HG02884 (cell line): ENCODE results near the gene TMPRSS3.

ENCODE experiments used
- ATAC-seq: cut with Tn5 transposase; IDR thresholded peaks from one replicate; pipeline ENCODE4 v1.9.1; 2021; ENCODE audit warnings: mild to moderate bottlenecking, moderate library complexity; ENCODE audit not compliant: unreplicated experiment

Gene TMPRSS3

DNA sequence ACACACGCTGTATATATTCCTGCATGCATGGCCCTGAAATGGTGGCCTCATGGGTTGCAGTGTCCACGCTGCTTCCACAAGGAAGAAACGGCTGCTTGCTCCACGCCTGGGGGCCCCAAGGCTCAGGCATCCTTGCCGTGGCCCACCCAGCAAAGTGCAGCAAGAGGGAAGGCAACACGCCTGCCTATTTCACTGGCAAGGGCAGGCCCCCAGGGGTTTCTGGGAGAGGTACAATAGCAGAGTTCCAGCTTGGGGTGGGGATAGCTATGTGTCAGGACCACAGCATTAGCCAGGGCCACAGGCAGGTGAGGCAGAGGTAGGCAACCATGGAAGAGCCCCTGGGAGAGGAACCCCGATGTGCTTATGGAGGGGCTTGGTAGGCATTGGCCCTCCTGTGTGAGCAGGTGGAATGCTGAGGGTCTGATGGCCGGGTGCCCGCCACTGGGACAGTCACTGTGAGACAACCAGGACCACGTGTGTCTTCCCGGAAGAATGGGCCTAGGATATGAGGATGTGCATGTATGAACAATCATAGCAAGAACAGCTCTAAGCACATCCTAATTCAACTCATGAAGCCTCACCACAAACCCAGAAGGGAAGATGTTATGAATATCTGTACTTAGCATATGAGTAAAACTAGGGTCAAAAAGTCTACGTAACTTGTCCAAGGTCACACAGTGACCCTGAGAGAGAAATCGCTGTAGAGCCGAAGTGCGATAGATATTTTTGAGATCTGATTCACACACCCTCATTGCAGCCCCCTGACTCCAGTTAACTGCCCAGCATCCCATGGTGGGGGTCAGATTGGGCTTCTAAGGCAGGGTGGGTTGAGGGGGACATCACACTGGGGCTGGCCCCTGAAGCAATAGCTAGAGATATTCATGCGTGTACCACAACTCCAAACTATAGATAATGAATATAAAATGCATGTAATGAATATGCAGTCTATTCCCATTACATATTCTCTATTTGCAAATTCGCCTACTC is 56.8 kb downstream of the TMPRSS3 start:
- ATAC-seq = no peak

DNA sequence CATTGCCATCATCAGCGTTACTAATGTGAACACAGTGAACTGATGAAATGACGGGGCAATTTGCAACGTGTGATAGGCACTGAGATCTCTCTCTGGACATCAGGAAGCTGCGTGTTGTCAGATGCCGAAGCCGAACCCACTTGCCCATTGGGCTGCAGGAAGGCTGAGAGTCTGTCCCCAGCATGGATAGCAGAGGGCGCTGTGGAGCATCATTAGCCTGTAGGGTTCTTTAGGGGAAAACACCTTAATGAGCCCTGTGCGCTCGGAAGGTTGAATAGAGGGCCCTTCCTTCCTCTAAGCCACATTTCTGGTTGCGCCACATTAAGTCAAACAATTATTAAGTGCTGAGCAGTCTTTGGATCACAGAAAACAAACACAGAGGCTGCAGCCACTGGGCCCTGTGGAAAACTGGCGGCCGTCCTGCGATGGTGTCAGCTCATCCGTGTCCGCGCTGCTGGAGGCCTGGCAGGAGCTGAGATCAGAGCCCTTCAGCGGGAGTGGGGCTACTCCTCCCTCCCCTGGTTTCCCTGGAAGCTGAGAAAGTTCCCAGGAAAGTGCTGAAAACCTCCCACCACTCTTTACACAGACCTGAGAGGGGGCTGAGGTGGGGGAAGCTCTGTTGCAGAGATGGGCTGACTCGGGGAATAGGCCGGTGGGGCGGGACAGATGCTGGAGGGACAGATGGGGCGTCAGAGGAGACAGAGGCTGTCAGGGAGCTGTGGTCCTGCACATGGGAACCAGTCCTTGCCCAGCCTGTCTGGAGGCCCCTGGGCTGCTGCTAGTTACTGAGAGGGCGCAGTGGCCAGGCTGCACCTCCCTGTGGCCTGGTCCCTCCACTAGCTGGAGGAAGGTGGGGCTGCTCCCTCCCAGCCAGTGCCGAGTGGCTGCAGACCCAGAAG is 57.8 kb downstream of the TMPRSS3 start:
- ATAC-seq = no peak

DNA sequence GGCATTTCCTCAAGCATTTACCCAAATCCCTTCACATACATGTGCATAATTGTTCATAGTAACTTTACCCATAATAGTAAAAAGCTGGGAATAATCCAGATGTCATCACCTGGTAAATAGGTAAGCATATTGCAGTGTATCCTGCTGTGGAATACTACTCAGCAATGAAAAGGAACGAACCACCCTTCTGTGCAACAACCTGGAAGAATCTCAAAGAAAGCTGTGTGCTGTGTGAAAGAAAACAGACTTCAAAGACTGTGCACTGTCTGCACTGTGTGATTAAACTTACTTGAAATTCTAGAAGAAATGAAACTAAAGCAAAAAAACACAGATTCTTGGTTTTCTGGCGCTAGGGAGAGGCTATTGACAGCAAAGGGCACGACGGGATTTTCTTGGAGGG is 58.6 kb downstream of the TMPRSS3 start:
- no peak for ATAC-seq

GRCh38 chr21:42336054-42336453 is 59.8 kb downstream of the TMPRSS3 start:
- no peak for ATAC-seq

DNA sequence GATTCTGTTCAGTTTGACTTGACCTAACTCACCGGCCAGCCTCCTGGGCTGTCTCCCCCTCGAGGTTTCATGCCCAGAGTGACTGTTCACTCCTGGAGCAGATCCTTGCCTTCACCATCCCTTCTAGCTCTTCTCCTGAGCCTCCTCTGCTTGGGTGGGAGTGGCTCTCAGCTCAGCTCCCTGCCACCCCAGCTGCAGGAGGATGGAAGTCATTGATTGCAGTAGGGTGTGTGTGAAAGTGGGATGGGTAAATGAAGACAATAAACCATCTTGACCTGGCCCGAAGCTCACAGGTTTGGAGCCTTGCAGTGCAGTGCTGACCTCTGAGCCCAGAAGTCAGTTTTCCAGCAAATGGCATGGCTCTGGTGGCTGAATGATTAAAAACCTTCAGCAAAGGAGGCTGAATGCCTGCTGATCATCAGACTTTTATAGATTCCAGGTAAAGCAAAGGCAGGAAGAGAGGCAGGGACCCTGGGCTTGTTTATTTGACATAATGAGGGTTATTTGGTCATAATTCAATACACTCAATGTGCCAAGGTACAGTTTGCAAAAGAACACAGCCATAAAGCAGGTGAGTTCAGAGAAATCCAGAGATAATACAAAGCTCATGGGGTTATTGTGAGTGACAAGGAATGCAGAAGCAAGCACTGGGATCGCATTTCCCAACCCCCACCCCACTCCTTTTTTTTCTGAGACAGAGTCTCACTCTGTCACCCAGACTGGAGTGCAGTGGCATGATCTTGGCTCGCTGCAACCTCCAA is 63.1 kb downstream of the TMPRSS3 start:
- ATAC-seq = no peak

GRCh38 chr21:42331660-42332059 is 64.2 kb downstream of the TMPRSS3 start:
- no peak for ATAC-seq

DNA sequence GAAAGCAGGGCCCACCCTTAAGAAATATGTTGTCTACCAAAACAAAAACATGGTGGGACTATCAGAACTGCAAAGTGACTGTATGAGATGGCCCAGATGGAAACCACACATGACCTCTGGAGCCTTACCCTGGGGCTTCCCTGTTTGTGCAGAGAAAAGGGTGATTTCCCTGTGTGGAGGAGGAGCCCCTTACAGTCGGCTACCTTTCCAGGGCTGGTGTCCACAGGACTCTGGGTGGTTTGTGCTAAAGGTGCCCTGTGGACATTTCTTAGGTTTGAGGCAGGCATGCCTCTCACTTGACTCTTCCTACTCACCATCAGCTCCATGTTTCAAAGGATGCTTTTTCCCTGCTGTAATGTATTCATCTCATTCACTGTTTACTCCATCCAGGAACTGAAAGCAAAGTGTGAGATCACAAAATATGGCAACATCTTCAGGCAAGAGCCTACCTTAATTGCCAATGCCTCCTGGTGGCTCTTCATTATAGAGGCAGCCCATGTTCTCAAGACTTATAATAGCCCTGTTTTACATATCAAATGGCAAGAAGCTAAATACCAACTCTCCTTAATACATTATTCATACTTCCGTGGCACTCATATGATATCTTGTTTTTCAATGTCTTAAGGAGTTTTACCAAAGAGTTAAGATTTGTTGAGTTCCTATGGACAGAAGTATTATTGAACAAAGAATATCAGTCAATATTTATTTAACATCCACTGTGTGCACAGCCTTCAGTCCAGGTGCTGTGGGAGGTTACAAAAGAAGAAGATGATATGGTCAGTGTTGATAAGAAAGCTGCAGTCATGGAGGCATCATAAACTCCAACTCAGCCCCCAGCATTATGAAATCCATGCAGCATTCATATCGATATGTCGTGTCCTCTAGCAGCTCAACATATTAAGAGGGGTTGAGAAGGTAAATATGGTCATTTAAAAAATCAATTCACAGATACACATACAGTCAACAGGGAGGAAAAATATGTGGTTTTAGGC is 65.2 kb downstream of the TMPRSS3 start:
- no peak for ATAC-seq

- ATAC-seq = no peak
Observed at GRCh38 chr21:42324896-42325295, 71.0 kb downstream of the TMPRSS3 start.
